Measurements from ENCODE around the gene TUBB.
"Not testable (repeated sequence)": the region's sequence is repeated elsewhere in the genome, so short reads cannot be mapped to it uniquely, and the experiment has no call there.

The TUBB gene

GRCh38 chr6:30741789-30742315 is 21.7 kb downstream of the TUBB start:
- no peak for DNase-seq

GRCh38 chr6:30742316-30743098 is 22.4 kb downstream of the TUBB start, which contains the start of gene FLOT1:
Gene FLOT1 (minus strand): TSS chr6:30742687. CDS start chr6:30742189, 498 bp downstream.
- peak; percentile 97 for DNase-seq

- DNase-seq = no peak
Measured at GRCh38 chr6:30743099-30744053, 23.2 kb downstream of the TUBB start.

GRCh38 chr6:30744054-30744805 is 24.1 kb downstream of the TUBB start, which contains the start of gene IER3:
Gene IER3 (minus strand): TSS chr6:30744547. CDS start chr6:30744518, 29 bp downstream.
- DNase-seq = peak; percentile 96

- DNase-seq = no peak
Measured at GRCh38 chr6:30747300-30747687, 27.1 kb downstream of the TUBB start.

GRCh38 chr6:30747902-30748769 is 28.0 kb downstream of the TUBB start:
- DNase-seq = no peak

GRCh38 chr6:30748851-30749540 is 28.8 kb downstream of the TUBB start:
- peak; percentile 71 for DNase-seq

GRCh38 chr6:30749554-30750378 is 29.6 kb downstream of the TUBB start:
- no peak for DNase-seq

- no peak for DNase-seq
Measured at GRCh38 chr6:30750379-30750668, 30.2 kb downstream of the TUBB start.

GRCh38 chr6:30752157-30752927 is 32.2 kb downstream of the TUBB start:
- DNase-seq = peak; percentile 100

- DNase-seq = peak; percentile 89
Measured at GRCh38 chr6:30754631-30755030, 34.5 kb downstream of the TUBB start.

- not testable (repeated sequence) for DNase-seq
Measured at GRCh38 chr6:30756405-30757003, 36.4 kb downstream of the TUBB start.

GRCh38 chr6:30757261-30757904 is 37.2 kb downstream of the TUBB start:
- no peak for DNase-seq

GRCh38 chr6:30759575-30760239 is 39.6 kb downstream of the TUBB start:
- peak; percentile 99 for DNase-seq

GRCh38 chr6:30760549-30760948 is 40.4 kb downstream of the TUBB start:
- DNase-seq = no peak

GRCh38 chr6:30761791-30762429 is 41.8 kb downstream of the TUBB start:
- no peak for DNase-seq

- DNase-seq = no peak
Measured at GRCh38 chr6:30763155-30763617, 43.0 kb downstream of the TUBB start.
